Neuronal stem cell (in vitro differentiated cells): Measurements from ENCODE around the gene PSMB7.
A peak's percentile ranks its signal among the peaks of the same experiment; 100 is the strongest.

Source experiments
- DNase-seq: peaks from one replicate; pipeline ENCODE4 v3.0.0-alpha.2; 2013; ENCODE audit warnings: low spot score
- H2AFZ ChIP-seq: one replicate; pipeline ENCODE4 v1.6.1; 2013; ENCODE audit warnings: mild to moderate bottlenecking, low read length, inconsistent platforms
- H2AK5ac ChIP-seq: 2 replicates; pipeline ENCODE4 v1.6.1; 2013; ENCODE audit warnings: low read depth, mild to moderate bottlenecking, inconsistent platforms, low read length, moderate library complexity, mixed read lengths
- H2BK120ac ChIP-seq: 2 replicates; pipeline ENCODE4 v1.6.1; 2013; ENCODE audit warnings: low read depth, mild to moderate bottlenecking, inconsistent platforms, low read length, moderate library complexity, mixed read lengths
- H2BK12ac ChIP-seq: one replicate; pipeline ENCODE4 v1.6.1; 2013; ENCODE audit warnings: low read length, inconsistent platforms
- H2BK15ac ChIP-seq: 2 replicates; pipeline ENCODE4 v1.6.1; 2013; ENCODE audit warnings: mild to moderate bottlenecking, low read length, inconsistent platforms, mixed read lengths
- H2BK5ac ChIP-seq: one replicate; pipeline ENCODE4 v1.6.1; 2013; ENCODE audit warnings: inconsistent platforms, mild to moderate bottlenecking, low read length, moderate library complexity
- H3K14ac ChIP-seq: one replicate; pipeline ENCODE4 v1.6.1; 2013; ENCODE audit warnings: low read length, inconsistent platforms
- H3K18ac ChIP-seq: 2 replicates; pipeline ENCODE4 v1.6.1; 2013; ENCODE audit warnings: low read length, inconsistent platforms
- H3K23ac ChIP-seq: 2 replicates; pipeline ENCODE4 v1.6.1; 2013; ENCODE audit warnings: low read depth, mild to moderate bottlenecking, mixed read lengths, low read length, inconsistent platforms; ENCODE audit not compliant: poor library complexity
- H3K27ac ChIP-seq: replicated peaks from 3 replicates; pipeline ENCODE4 v1.5.1; 2013; ENCODE audit warnings: low read length, inconsistent platforms
- H3K27me3 ChIP-seq, 3 experiments: 2 replicates each; pipeline ENCODE4 v1.6.1; 2013; ENCODE audit warnings: low read length in 3 of 3, mild to moderate bottlenecking in 2 of 3, inconsistent platforms in 1 of 3, low read depth in 1 of 3, mixed read lengths in 1 of 3, moderate library complexity in 1 of 3; ENCODE audit not compliant: control insufficient read depth in 3 of 3, insufficient read depth in 3 of 3
- H3K36me3 ChIP-seq, 2 donors: replicated peaks in 1 of 2; 2 replicates each; pipeline ENCODE4 v1.6.1; 2013; ENCODE audit warnings: low read length in 2 of 2; ENCODE audit not compliant: control insufficient read depth in 2 of 2, insufficient read depth in 2 of 2
- H3K4ac ChIP-seq: 2 replicates; pipeline ENCODE4 v1.6.1; 2013; ENCODE audit warnings: inconsistent platforms, mild to moderate bottlenecking, low read length, moderate library complexity
- H3K4me1 ChIP-seq, 2 donors: 1 replicate in 1 of 2; 2 replicates in 1 of 2; pipeline ENCODE4 v1.6.1; 2013; ENCODE audit warnings: low read length in 2 of 2, low read depth in 1 of 2; ENCODE audit not compliant: control insufficient read depth in 2 of 2, insufficient read depth in 1 of 2
- H3K4me2 ChIP-seq: one replicate; pipeline ENCODE4 v1.6.1; 2013; ENCODE audit warnings: mild to moderate bottlenecking, low read length, inconsistent platforms; ENCODE audit not compliant: insufficient read depth, poor library complexity, severe bottlenecking
- H3K4me3 ChIP-seq, 2 donors: 2 replicates each; pipeline ENCODE4 v1.5.1; 2013; ENCODE audit warnings: low read length in 2 of 2, mild to moderate bottlenecking in 2 of 2, inconsistent platforms in 1 of 2, moderate library complexity in 1 of 2
- H3K79me1 ChIP-seq: one replicate; pipeline ENCODE4 v1.6.1; 2013; ENCODE audit warnings: low read depth, mild to moderate bottlenecking, inconsistent platforms, low read length, moderate library complexity
- H3K9ac ChIP-seq: one replicate; pipeline ENCODE4 v1.6.1; 2013; ENCODE audit warnings: mild to moderate bottlenecking, low read depth, low read length, inconsistent platforms; ENCODE audit not compliant: poor library complexity
- H3K9me3 ChIP-seq, 2 donors: replicated peaks in 1 of 2; 2 replicates each; pipeline versions ENCODE3 to v1.6.1; 2013; ENCODE audit warnings: low read length in 2 of 2, mild to moderate bottlenecking in 2 of 2, inconsistent platforms in 1 of 2, low read depth in 1 of 2, mixed read lengths in 1 of 2, moderate library complexity in 1 of 2; ENCODE audit not compliant: control insufficient read depth in 2 of 2, insufficient read depth in 1 of 2
- H4K8ac ChIP-seq: one replicate; pipeline ENCODE4 v1.6.1; 2013; ENCODE audit warnings: low read depth, mild to moderate bottlenecking, inconsistent platforms, low read length, moderate library complexity
- H4K91ac ChIP-seq: one replicate; pipeline ENCODE4 v1.6.1; 2013; ENCODE audit warnings: low read length, low read depth, mild to moderate bottlenecking, inconsistent platforms; ENCODE audit not compliant: poor library complexity
- WGBS, 2 donors: extraction: QIAGEN DNeasy Blood & Tissue Kit; methylation state at CpG; one replicate each; pipeline ENCODE4 v1.1.7; 2013; ENCODE audit warnings: missing lambda C conversion rate in 2 of 2, mixed read lengths in 1 of 2; ENCODE audit not compliant: insufficient read length in 2 of 2, insufficient replicate concordance in 1 of 2; ENCODE audit errors: extremely low coverage in 2 of 2; 5-methylcytosine and 5-hydroxymethylcytosine counted together

PSMB7 gene

GRCh38 chr9:124334568-124335319, 80.5 kb downstream of the PSMB7 start:
- no peak overlapping the region for H2BK12ac ChIP-seq
- no peak overlapping the region for H2AK5ac ChIP-seq
- H3K4ac ChIP-seq, result peak overlapping the region; percentile 26
- no peaks in the 10 kb centered on the region for H3K27me3 ChIP-seq
- H3K14ac ChIP-seq, result no peak overlapping the region
- no peak for DNase-seq
- no CpG with 5 or more reads among the region's 15 CpGs for WGBS, 2 donors
- H3K4me1 ChIP-seq, result peaks cover 9 to 12% of the 10 kb centered on the region in 2 donors
- no peak overlapping the region for H2BK15ac ChIP-seq
- H3K79me1 ChIP-seq, result peaks cover 2% of the 10 kb centered on the region
- H3K36me3 ChIP-seq, result peaks cover 32 to 91% of the 10 kb centered on the region in 2 donors
- H4K8ac ChIP-seq, result no peak overlapping the region
- H3K18ac ChIP-seq, result peak overlapping the region; percentile 72
- H3K4me2 ChIP-seq, result no peak overlapping the region
- no peak overlapping the region for H3K27ac ChIP-seq
- H3K23ac ChIP-seq, result no peak overlapping the region
- no peak overlapping the region for H2BK5ac ChIP-seq
- H2BK120ac ChIP-seq, result no peak overlapping the region
- peak overlapping the region; percentile 15 for H3K9ac ChIP-seq
- no peak overlapping the region for H4K91ac ChIP-seq
- no peak overlapping the region for H3K4me3 ChIP-seq
- H2AFZ ChIP-seq, result no peak overlapping the region
- peaks cover 8 to 21% of the 10 kb centered on the region in 2 donors for H3K9me3 ChIP-seq

- peaks cover 8 to 17% of the 10 kb centered on the region in 2 donors for H3K9me3 ChIP-seq
- H3K4me3 ChIP-seq, result no peak overlapping the region
- H3K18ac ChIP-seq, result peak overlapping the region; percentile 11
- H3K36me3 ChIP-seq, result peaks cover 35 to 95% of the 10 kb centered on the region in 2 donors
- no peak overlapping the region for H2AFZ ChIP-seq
- H3K79me1 ChIP-seq, result peaks cover 2% of the 10 kb centered on the region
- H2BK120ac ChIP-seq, result no peak overlapping the region
- no peak overlapping the region for H2AK5ac ChIP-seq
- no peak overlapping the region for H3K23ac ChIP-seq
- H3K4me1 ChIP-seq, result peaks cover 3 to 6% of the 10 kb centered on the region in 2 donors
- H4K91ac ChIP-seq, result no peak overlapping the region
- no peak overlapping the region for H3K4ac ChIP-seq
- no peak overlapping the region for H2BK15ac ChIP-seq
- DNase-seq, result no peak
- H3K27ac ChIP-seq, result no peak overlapping the region
- no peaks in the 10 kb centered on the region for H3K27me3 ChIP-seq
- WGBS, 2 donors, result no CpG with 5 or more reads among the region's 7 CpGs
- H4K8ac ChIP-seq, result no peak overlapping the region
- no peak overlapping the region for H3K14ac ChIP-seq
- no peak overlapping the region for H2BK5ac ChIP-seq
- no peak overlapping the region for H3K4me2 ChIP-seq
- no peak overlapping the region for H3K9ac ChIP-seq
- H2BK12ac ChIP-seq, result no peak overlapping the region
Observed at GRCh38 chr9:124333203-124333579, 82.1 kb downstream of the PSMB7 start.

- Histone ChIP-seq H3K18ac (peak overlapping the region; percentile 60), H3K4me1 (peaks cover 3 to 6% of the 10 kb centered on the region in 2 donors), H2BK120ac (no peak overlapping the region), H3K36me3 (peaks cover 35 to 95% of the 10 kb centered on the region in 2 donors), H3K9me3 (peaks cover 6 to 11% of the 10 kb centered on the region in 2 donors), H3K27me3 (no peaks in the 10 kb centered on the region), H3K4me2 (no peak overlapping the region), H4K91ac (peak overlapping the region; percentile 56), H2BK5ac (peak overlapping the region; percentile 57), H2AFZ (no peak overlapping the region), H3K79me1 (peaks cover 4% of the 10 kb centered on the region), H3K27ac (no peak overlapping the region), H2AK5ac (no peak overlapping the region), H3K4me3 (no peak overlapping the region), H3K9ac (no peak overlapping the region), H3K23ac (no peak overlapping the region), H2BK15ac (no peak overlapping the region), H2BK12ac (no peak overlapping the region), H3K4ac (no peak overlapping the region), H4K8ac (no peak overlapping the region), H3K14ac (peak overlapping the region; percentile 25)
- no peak for DNase-seq
- no CpG with 5 or more reads among the region's 28 CpGs for WGBS, 2 donors
Observed at GRCh38 chr9:124332361-124333202, 82.7 kb downstream of the PSMB7 start.

GRCh38 chr9:124331580-124331979, 83.7 kb downstream of the PSMB7 start:
- H2BK5ac ChIP-seq, result no peak overlapping the region
- H3K79me1 ChIP-seq, result peaks cover 5% of the 10 kb centered on the region
- H3K4ac ChIP-seq, result no peak overlapping the region
- no CpG with 5 or more reads among the region's 11 CpGs for WGBS, 2 donors
- no peak for DNase-seq
- H4K8ac ChIP-seq, result no peak overlapping the region
- no peak overlapping the region for H2BK15ac ChIP-seq
- H3K18ac ChIP-seq, result no peak overlapping the region
- no peak overlapping the region for H3K27ac ChIP-seq
- peaks cover 38 to 95% of the 10 kb centered on the region in 2 donors for H3K36me3 ChIP-seq
- peak overlapping the region; percentile 49 for H2BK12ac ChIP-seq
- no peak overlapping the region for H3K9ac ChIP-seq
- H2BK120ac ChIP-seq, result no peak overlapping the region
- H3K4me1 ChIP-seq, result peaks cover 3 to 6% of the 10 kb centered on the region in 2 donors
- H2AK5ac ChIP-seq, result no peak overlapping the region
- peak overlapping the region in 1 of 2 donors; percentile 10 for H3K4me3 ChIP-seq
- H3K27me3 ChIP-seq, result no peaks in the 10 kb centered on the region
- H3K14ac ChIP-seq, result peak overlapping the region; percentile 84
- no peak overlapping the region for H2AFZ ChIP-seq
- H3K23ac ChIP-seq, result no peak overlapping the region
- no peak overlapping the region for H3K4me2 ChIP-seq
- H4K91ac ChIP-seq, result no peak overlapping the region
- peaks cover 1 to 2% of the 10 kb centered on the region in 2 donors for H3K9me3 ChIP-seq
